NCI-H1105 treated with DMSO at 0.1 percent for 48 hours (cell line): ENCODE results near the gene BPIFB3.
"Not testable (repeated sequence)": the region's sequence is repeated elsewhere in the genome, so short reads cannot be mapped to it uniquely, and the experiment has no call there.

Experiments
- DNase-seq: peaks from one replicate; lab custom pipeline; 2025; lab: John Stamatoyannopoulos, UW

BPIFB3 gene

GRCh38 chr20:33091147-33091546 lies 37.4 kb downstream of the BPIFB3 start:
- DNase-seq = no peak

- DNase-seq = no peak
Measured at GRCh38 chr20:33091693-33092092, 38.0 kb downstream of the BPIFB3 start.

- DNase-seq = no peak
Measured at GRCh38 chr20:33092361-33092760, 38.7 kb downstream of the BPIFB3 start.

GRCh38 chr20:33093074-33093473 lies 39.4 kb downstream of the BPIFB3 start:
- no peak for DNase-seq

- DNase-seq = no peak
Measured at GRCh38 chr20:33093582-33093981, 39.9 kb downstream of the BPIFB3 start.

GRCh38 chr20:33095249-33095648 lies 41.5 kb downstream of the BPIFB3 start:
- no peak for DNase-seq

- DNase-seq = peak; percentile 74
Measured at GRCh38 chr20:33095902-33096584, 42.3 kb downstream of the BPIFB3 start.

- DNase-seq = no peak
Measured at GRCh38 chr20:33097001-33097400, 43.3 kb downstream of the BPIFB3 start.

- no peak for DNase-seq
Measured at GRCh38 chr20:33099843-33100538, 46.3 kb downstream of the BPIFB3 start.

GRCh38 chr20:33103556-33103955 lies 49.9 kb downstream of the BPIFB3 start:
- DNase-seq = no peak

- no peak for DNase-seq
Measured at GRCh38 chr20:33104336-33104735, 50.6 kb downstream of the BPIFB3 start.

GRCh38 chr20:33105316-33105924 lies 51.7 kb downstream of the BPIFB3 start:
- DNase-seq = no peak

GRCh38 chr20:33106058-33106620 lies 52.4 kb downstream of the BPIFB3 start:
- DNase-seq = not testable (repeated sequence)

- no peak for DNase-seq
Measured at GRCh38 chr20:33108661-33109060, 55.0 kb downstream of the BPIFB3 start.

- DNase-seq = no peak
Measured at GRCh38 chr20:33110147-33110825, 56.6 kb downstream of the BPIFB3 start.

- no peak for DNase-seq
Measured at GRCh38 chr20:33111306-33111705, 57.6 kb downstream of the BPIFB3 start.

GRCh38 chr20:33112547-33113386 lies 59.1 kb downstream of the BPIFB3 start:
- DNase-seq = no peak

- no peak for DNase-seq
Measured at GRCh38 chr20:33113387-33113908, 59.7 kb downstream of the BPIFB3 start.

- DNase-seq = not testable (repeated sequence)
Measured at GRCh38 chr20:33115501-33115900, 61.8 kb downstream of the BPIFB3 start.

- DNase-seq = no peak
Measured at GRCh38 chr20:33119725-33120720, 66.3 kb downstream of the BPIFB3 start.
